ENCODE data around the gene SAG.
"Not testable (repeated sequence)": the region's sequence is repeated elsewhere in the genome, so short reads cannot be mapped to it uniquely, and the experiment has no call there.

The SAG gene

GRCh38 chr2:233356546-233357308 lies 49.1 kb downstream of the SAG start:
- peak in 1 of 4 experiments; percentile 19 for DNase-seq

GRCh38 chr2:233358335-233358734 lies 50.7 kb downstream of the SAG start:
- DNase-seq, result peak in 2 of 4 experiments; percentile 48 to 56

- DNase-seq, result no peak
Measured at GRCh38 chr2:233358947-233359346, 51.3 kb downstream of the SAG start.

GRCh38 chr2:233359823-233360222 lies 52.2 kb downstream of the SAG start:
- DNase-seq, result no peak

GRCh38 chr2:233360771-233361176 lies 53.2 kb downstream of the SAG start:
- no peak for DNase-seq

- DNase-seq, result no peak
Measured at GRCh38 chr2:233361297-233361696, 53.7 kb downstream of the SAG start.

GRCh38 chr2:233362742-233363141 lies 55.1 kb downstream of the SAG start:
- no peak for DNase-seq

- DNase-seq, result no peak
Measured at GRCh38 chr2:233363744-233364235, 56.2 kb downstream of the SAG start.

- DNase-seq, result no peak
Measured at GRCh38 chr2:233365861-233366520, 58.4 kb downstream of the SAG start.

- DNase-seq, result peak; percentile 28 to 72 (median 49)
Measured at GRCh38 chr2:233367586-233367985, 60.0 kb downstream of the SAG start.

GRCh38 chr2:233368756-233369155 lies 61.1 kb downstream of the SAG start:
- DNase-seq, result no peak

- DNase-seq, result no peak
Measured at GRCh38 chr2:233369462-233369861, 61.8 kb downstream of the SAG start.

- peak; percentile 15 to 62 (median 48) for DNase-seq
Measured at GRCh38 chr2:233369897-233370685, 62.5 kb downstream of the SAG start.

- DNase-seq, result no peak
Measured at GRCh38 chr2:233371641-233372040, 64.0 kb downstream of the SAG start.

GRCh38 chr2:233372855-233373254 lies 65.2 kb downstream of the SAG start:
- no peak for DNase-seq

GRCh38 chr2:233373316-233373715 lies 65.7 kb downstream of the SAG start:
- no peak for DNase-seq

- DNase-seq, result not testable (repeated sequence)
Measured at GRCh38 chr2:233374776-233375175, 67.2 kb downstream of the SAG start.

- DNase-seq, result no peak
Measured at GRCh38 chr2:233375490-233376314, 68.1 kb downstream of the SAG start.

- no peak for DNase-seq
Measured at GRCh38 chr2:233379034-233379433, 71.4 kb downstream of the SAG start.

GRCh38 chr2:233379441-233379840 lies 71.8 kb downstream of the SAG start:
- DNase-seq, result no peak

- no peak for DNase-seq
Measured at GRCh38 chr2:233380132-233380895, 72.7 kb downstream of the SAG start.

Measured in suppressor macrophage (primary cell).